A549 (cell line): ENCODE data around the gene REEP5.

Experiments
- BCL3 ChIP-seq: fragments of >200 bp; sonication (Bioruptor Twin); formaldehyde crosslinking; IDR thresholded peaks from 3 replicates; pipeline ENCODE4 v1.6.1; 2016
- CHD2 ChIP-seq: fragments of 150-350 bp; IDR thresholded peaks from 2 replicates; pipeline ENCODE4 v1.6.1; 2014; ENCODE audit warnings: low read length; ENCODE audit not compliant: partially characterized antibody
- CTCF ChIP-seq: fragments of >200 bp; sonication (Bioruptor Twin); formaldehyde crosslinking; IDR thresholded peaks from 3 replicates; pipeline ENCODE4 v1.5.1; 2016
- EHF ChIP-seq: fragments of 250-450 bp; sonication (Bioruptor Pico); IDR thresholded peaks from 2 replicates; pipeline ENCODE4 v1.5.0; 2020; ENCODE audit warnings: mild to moderate bottlenecking
- HOXB13 ChIP-seq: fragments of 250-450 bp; sonication (Bioruptor Pico); IDR thresholded peaks from 2 replicates; pipeline ENCODE4 v1.5.0; 2020; ENCODE audit warnings: low read depth, mild to moderate bottlenecking, moderate library complexity
- JUN ChIP-seq, 2 experiments: fragments of >200 bp; sonication (Bioruptor Twin); formaldehyde crosslinking; IDR thresholded peaks; 2 replicates in 1 of 2; 3 replicates in 1 of 2; pipeline ENCODE4 v1.6.1; 2016 to 2017
- MAFK ChIP-seq: fragments of 450-650 bp; IDR thresholded peaks from 2 replicates; pipeline ENCODE4 v1.6.1; 2014; ENCODE audit not compliant: partially characterized antibody
- MAX ChIP-seq: IDR thresholded peaks from 2 replicates; pipeline ENCODE4 v1.6.1; 2012
- PBX3 ChIP-seq: IDR thresholded peaks from 2 replicates; pipeline ENCODE4 v1.6.1; 2012
- POLR2A ChIP-seq: IDR thresholded peaks from 2 replicates; pipeline ENCODE4 v1.6.1; 2012; ENCODE audit warnings: mild to moderate bottlenecking, low read length
- ZSCAN20 ChIP-seq: fragments of 250-450 bp; sonication (Bioruptor Pico); IDR thresholded peaks from 2 replicates; pipeline ENCODE4 v1.8.0; 2022; ENCODE audit warnings: mild to moderate bottlenecking, moderate library complexity

- TF ChIP-seq CTCF (no peak), CHD2 (no peak), MAX (no peak), EHF (no peak), HOXB13 (CRISPR knock-in tag) (no peak), JUN (IDR thresholded peaks at IDR 0.05) (no peak), BCL3 (no peak), MAFK (no peak), POLR2A (no peak), ZSCAN20 (CRISPR knock-in tag) (no peak), PBX3 (no peak)
Measured at GRCh38 chr5:112886975-112887374, 35.1 kb downstream of the REEP5 start.
